ENCODE results near the gene SYT13. TPM values are rescaled to one million over a fixed set of nuclear protein-coding genes. Genes with fewer than 3 reads are reported as not detected.

Gene SYT13
- total RNA-seq, 6 donors from 2014 or later = 0.11 to 0.78 (median 0.30) TPM; not detected in 3

- WGBS, 2 donors = 85 to 87% methylated on average over 1 of the region's 1 CpG
Measured at GRCh38 chr11:45290586-45290985, 4.4 kb upstream of the SYT13 start.

GRCh38 chr11:45289369-45289768 lies 3.2 kb upstream of the SYT13 start:
- 79 to 100% methylated on average over 1 of the region's 1 CpG for WGBS, 2 donors
- H3K36me3 ChIP-seq = no peaks in the 10 kb centered on the region
- DNase-seq = no peak
- peaks cover 0 to 16% (median 9%) of the 10 kb centered on the region in 4 donors for H3K27me3 ChIP-seq
- no peak overlapping the region for H3K4me3 ChIP-seq
- peaks cover 5 to 7% (median 7%) of the 10 kb centered on the region in 4 donors for H3K9me3 ChIP-seq
- TF ChIP-seq EP300 (IDR thresholded peaks at IDR 0.05) = no peak
- no peak overlapping the region for H3K27ac ChIP-seq
- no peak for ATAC-seq (ENCODE audit: low FRiP score in 2 of 2)
- H3K4me1 ChIP-seq = peaks cover 5 to 10% (median 8%) of the 10 kb centered on the region in 4 donors

More at GRCh38 chr11:45290586-45290985, 4.4 kb upstream of the SYT13 start:
- peaks cover 5 to 7% (median 7%) of the 10 kb centered on the region in 4 donors for H3K9me3 ChIP-seq
- DNase-seq (no peak), ATAC-seq (ENCODE audit: low FRiP score in 2 of 2) (no peak)
- no peak overlapping the region for H3K27ac ChIP-seq
- peaks cover 5 to 10% (median 8%) of the 10 kb centered on the region in 4 donors for H3K4me1 ChIP-seq
- TF ChIP-seq EP300 (IDR thresholded peaks at IDR 0.05) (no peak), CTCF (IDR thresholded peaks at IDR 0.05) (no peak), POLR2AphosphoS5 (IDR thresholded peaks at IDR 0.05) (no peak), POLR2A (IDR thresholded peaks at IDR 0.05) (no peak)
- H3K36me3 ChIP-seq = no peaks in the 10 kb centered on the region
- H3K27me3 ChIP-seq = peaks cover 0 to 13% (median 7%) of the 10 kb centered on the region in 4 donors
- H3K4me3 ChIP-seq = no peak overlapping the region

DNA sequence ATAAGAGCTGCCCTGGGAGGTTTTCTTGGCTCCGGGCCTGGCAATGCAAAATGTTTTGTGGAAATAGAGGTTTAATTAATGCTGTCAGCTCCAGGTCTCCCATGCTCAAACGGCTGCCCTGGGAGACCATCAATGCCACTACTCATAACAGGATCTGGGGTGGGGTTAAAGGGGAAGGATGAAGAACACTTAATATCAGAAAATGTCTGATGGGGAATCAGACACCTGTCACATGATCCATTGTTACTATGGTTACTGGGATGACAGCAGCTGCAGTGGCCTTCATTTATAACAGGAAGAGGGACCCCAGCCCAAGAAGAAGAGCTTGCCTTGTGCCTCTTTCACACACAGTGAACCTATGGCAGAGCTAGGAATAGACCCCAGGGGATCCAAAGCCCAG lies 2.2 kb upstream of the SYT13 start:
- H3K27me3 ChIP-seq = peaks cover 0 to 16% (median 9%) of the 10 kb centered on the region in 4 donors

GRCh38 chr11:45287316-45287903 lies 1.3 kb upstream of the SYT13 start:
- Histone ChIP-seq H3K9me3 (peaks cover 5 to 7% (median 7%) of the 10 kb centered on the region in 4 donors), H3K4me1 (peaks cover 5 to 10% (median 8%) of the 10 kb centered on the region in 4 donors), H3K27me3 (peaks cover 0 to 16% (median 9%) of the 10 kb centered on the region in 4 donors), H3K27ac (no peak overlapping the region), H3K4me3 (no peak overlapping the region), H3K36me3 (no peaks in the 10 kb centered on the region)
- DNase-seq = no peak
- TF ChIP-seq CTCF (IDR thresholded peaks at IDR 0.05) (no peak), POLR2A (IDR thresholded peaks at IDR 0.05) (no peak), POLR2AphosphoS5 (IDR thresholded peaks at IDR 0.05) (no peak), EP300 (IDR thresholded peaks at IDR 0.05) (no peak)
- no peak for ATAC-seq (ENCODE audit: low FRiP score in 2 of 2)
- 64 to 67% methylated on average over 3 of the region's 3 CpGs for WGBS, 2 donors

More for the DNA sequence above, 2.2 kb upstream of the SYT13 start:
- Histone ChIP-seq H3K36me3 (no peaks in the 10 kb centered on the region), H3K9me3 (peaks cover 5 to 7% (median 7%) of the 10 kb centered on the region in 4 donors), H3K4me1 (peaks cover 5 to 10% (median 8%) of the 10 kb centered on the region in 4 donors), H3K27ac (no peak overlapping the region), H3K4me3 (no peak overlapping the region)
- no peak for TF ChIP-seq CTCF (IDR thresholded peaks at IDR 0.05)
- DNase-seq (no peak), ATAC-seq (ENCODE audit: low FRiP score in 2 of 2) (no peak)
- 63 to 80% methylated on average over 2 of the region's 2 CpGs for WGBS, 2 donors

DNA sequence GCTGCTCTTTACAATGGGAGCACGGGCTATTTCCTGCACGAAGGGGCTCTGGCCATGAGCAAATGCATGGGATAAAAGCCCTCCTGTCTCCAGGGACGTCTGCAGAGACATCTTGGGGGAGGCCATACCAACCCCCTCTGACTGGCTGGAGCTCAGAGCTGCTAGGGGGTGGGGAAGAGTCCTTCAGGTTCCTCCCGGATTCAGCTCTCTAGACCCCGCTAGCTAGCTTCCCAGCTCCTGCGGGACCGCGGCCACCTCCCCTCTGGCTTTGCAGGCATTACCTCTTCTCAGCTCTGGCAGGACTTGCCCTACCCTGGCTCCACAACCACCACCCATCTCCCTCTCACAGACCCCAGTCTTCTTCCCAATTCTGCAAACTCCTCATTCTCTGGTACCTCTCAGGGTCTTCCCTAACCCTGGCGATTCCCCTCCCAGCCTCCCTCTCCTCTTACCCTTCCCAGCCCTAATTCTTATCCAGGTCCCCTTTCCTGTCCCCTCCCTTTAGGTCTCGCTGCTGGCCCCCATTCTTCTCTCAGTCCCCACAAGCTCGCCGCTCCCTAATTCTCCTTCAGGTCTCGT lies 802 bp downstream of the SYT13 start:
- DNase-seq (peak in 1 of 2 donors; percentile 36), ATAC-seq (ENCODE audit: low FRiP score in 2 of 2) (no peak)
- TF ChIP-seq POLR2A (IDR thresholded peaks at IDR 0.05) (no peak), POLR2AphosphoS5 (IDR thresholded peaks at IDR 0.05) (no peak), CTCF (IDR thresholded peaks at IDR 0.05) (no peak)
- H3K4me3 ChIP-seq = peak overlapping the region in 2 of 4 donors; percentile 6 to 38
- 31 to 39% methylated on average over 12 to 13 of the region's 13 CpGs for WGBS, 2 donors
- H3K27ac ChIP-seq = no peak overlapping the region
- H3K4me1 ChIP-seq = peaks cover 5 to 10% (median 8%) of the 10 kb centered on the region in 4 donors
- H3K27me3 ChIP-seq = peaks cover 0 to 16% (median 9%) of the 10 kb centered on the region in 4 donors
- H3K36me3 ChIP-seq = no peaks in the 10 kb centered on the region
- H3K9me3 ChIP-seq = peaks cover 5 to 7% (median 7%) of the 10 kb centered on the region in 4 donors

Data from upper lobe of left lung (tissue), 6 donors.